GM18520 (cell line): Measurements from ENCODE around the gene SRPRB.

Source experiments
- ATAC-seq: cut with Tn5 transposase; IDR thresholded peaks from one replicate; pipeline ENCODE4 v1.9.1; 2021; ENCODE audit not compliant: unreplicated experiment

Gene SRPRB

DNA sequence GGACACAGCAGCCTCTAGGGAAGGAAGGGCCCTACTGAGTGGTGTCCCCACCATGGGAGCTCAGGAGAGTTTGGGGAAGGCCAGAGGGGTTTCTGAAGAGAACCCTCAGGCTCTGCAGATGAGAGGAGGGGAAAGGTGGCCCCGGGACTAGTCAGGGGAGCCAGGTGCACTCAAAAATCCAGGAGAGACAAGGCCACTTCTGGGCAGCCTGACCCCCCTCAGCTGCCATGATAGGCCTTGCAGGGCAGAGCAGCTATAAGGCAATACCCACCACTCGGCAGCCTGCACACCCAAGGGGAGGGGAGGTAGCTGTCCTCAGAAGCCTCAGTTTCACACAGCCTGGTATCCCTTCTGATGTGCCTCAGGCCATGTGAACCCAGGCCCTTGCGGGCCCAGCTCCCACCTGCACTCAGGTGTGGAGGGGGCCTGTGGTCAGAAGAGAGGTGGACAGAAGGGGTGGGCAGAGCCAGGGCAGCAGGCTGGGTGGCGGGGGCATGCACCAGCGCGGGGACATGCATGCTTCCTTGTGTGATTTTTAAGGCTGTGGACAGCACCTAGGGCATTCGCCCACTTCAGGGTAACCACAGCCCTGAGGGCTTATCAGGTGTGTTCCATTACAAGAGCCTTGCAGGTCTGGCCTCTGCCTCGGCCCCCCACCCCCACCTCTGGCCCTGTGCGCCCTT lies 34.6 kb downstream of the SRPRB start:
- ATAC-seq = no peak

DNA sequence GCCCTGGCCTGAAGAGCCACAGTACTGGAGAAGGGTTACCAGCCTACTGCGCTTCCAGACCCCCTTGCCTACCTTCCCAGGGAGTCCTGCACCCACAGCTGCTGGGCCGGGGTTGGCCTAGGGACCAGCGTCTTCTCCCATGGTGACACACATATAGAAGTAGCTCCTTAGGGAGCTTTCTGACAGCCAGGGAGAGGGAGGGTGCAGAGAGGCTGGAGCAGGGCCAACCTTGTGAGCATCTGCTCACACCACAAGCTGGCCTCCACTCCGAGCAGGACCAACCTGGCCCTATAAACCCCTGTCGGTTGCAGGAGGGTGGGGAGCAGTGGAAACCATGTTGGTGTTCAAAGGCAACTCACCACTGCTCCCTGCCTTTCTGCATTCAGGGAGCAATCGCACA lies 35.2 kb downstream of the SRPRB start:
- ATAC-seq = no peak

DNA sequence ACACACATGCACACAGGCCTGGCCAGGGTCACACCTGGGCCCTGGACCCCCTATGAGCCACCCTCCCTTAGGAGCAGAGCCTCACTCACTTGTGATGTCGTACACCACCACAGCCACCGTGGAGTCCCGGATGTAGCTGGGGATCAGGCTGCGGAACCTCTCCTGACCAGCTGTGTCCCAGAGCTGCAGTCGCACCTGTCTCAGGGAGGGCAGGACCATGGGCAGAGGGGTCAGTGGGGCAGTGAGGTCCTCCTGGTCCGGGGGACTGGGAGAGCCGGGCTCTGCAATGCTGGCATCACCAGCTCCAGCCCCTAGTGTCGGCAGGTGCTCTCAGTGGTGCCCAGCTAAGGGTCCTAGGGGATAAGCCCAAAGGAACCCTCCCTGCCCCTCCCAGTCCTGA lies 35.6 kb downstream of the SRPRB start:
- no peak for ATAC-seq

DNA sequence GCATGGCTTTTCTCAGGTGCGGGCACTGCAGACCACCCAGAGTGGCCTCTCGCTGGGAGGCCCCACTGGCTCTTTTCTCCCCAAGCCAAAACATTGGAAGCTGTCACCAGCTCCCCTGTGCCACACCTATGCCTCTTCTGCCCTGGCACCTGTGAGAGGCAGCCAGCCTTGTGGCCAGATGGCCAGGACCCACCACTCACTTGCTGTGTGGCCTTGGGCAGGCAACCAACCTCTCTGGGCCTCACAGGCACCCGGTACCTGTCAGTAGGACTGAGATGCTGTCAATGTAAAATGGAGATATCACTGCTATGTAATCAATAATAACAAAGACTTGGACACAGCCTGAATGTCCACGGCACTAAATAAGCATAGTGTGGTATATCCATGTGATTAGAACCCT lies 36.5 kb downstream of the SRPRB start:
- ATAC-seq = no peak

DNA sequence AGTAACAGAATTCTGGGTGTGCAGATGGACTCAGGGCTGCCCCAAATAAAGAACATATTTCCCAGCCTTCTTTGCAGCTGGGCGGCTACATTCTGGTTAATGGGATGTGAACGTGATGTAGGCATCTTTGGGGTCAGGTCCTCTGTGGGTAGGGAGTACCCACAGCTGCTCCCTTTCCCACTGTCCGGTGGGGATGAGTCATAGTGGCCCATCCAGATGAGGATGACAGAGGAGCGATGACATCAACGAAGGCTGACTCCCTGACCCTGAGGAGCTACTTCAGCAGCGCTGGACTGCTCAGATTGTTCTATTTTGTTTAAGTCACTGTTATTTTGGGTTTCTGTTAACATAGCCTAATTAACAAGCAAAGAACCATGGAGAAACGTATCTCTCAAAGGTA lies 38.0 kb downstream of the SRPRB start:
- no peak for ATAC-seq

DNA sequence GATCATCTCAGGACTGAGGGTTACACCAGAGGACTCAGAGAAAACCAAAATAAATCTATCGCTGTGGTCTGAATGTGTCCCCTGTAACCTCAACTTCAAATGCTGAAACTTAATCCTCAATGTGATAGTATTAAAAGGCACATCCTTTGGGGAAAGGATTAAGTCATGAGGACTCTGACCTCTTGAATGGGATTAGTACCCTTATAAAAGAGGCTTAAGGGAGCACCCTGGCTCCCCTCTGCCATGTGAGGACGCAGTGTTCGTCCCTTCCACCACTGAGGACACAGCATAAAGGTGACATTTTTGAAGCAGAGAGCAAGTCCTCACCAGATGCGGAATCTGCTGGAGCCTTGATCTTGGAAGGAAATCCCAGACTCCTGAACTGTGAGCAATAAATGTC lies 39.5 kb downstream of the SRPRB start:
- no peak for ATAC-seq

DNA sequence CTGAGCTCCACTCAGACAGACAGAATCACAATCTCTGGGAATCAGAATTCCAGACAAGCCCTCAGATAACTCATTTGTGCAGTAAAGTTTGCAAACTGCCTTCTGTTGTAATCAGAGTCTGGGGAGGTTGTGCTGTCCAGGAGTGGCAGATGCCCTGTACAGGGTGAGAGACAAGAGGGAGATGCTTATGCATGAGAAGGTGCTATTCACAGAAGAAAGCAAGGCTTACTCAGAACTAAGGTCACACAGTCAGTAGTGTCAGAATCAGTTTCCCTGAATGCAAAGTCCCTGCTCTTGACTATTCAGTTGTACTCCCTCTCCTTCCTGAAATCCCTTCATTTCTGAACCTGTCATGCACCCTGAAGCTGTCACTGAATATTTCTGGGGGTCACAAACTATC lies 43.7 kb downstream of the SRPRB start:
- no peak for ATAC-seq

DNA sequence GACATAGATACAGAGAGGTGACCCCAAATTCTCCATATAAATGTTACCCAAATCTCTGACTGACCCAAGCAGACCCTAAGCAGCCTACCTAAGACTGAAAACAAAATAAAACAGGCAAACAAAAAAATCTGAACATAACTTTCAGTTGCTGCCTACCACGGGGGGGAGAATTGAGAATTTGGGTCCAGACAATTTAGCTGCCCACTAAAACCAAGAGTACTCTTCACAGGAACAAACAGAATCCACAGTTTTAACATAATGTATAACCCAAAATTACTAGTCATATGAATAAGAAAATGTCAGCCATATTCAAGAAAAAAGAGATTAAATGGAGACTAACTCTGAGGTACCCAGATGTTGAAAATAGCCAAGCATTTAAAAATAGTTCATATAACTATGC lies 44.4 kb downstream of the SRPRB start:
- no peak for ATAC-seq

DNA sequence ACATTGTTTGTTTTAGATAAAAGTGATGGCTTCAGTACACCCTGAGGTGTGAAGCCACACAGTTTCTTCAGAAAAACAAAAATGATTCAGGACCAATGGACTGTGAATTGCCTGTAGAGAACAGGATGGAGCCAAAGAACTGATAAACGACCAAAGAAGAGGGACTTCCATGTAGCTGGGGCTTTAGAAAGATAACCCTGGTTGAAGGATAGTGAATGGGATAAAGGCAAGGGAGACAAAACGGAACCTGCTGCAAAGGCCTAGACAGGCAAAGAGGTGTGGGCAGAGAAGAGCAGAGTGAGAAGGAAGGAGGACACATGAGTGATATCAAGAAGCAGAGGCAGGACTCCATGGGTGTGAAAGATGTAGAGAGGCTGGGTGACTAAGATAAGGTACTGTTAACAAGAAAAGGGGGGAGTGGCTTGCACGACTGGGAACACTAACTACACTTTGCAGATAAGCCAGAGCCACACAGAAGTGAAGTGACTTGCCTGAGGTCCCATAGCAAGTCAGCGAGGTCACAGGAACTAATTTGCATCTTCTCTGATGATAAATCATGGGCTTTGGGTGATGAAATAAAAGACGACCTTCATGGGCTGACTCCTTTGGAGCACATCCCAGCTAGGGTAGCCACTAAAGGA lies 45.8 kb downstream of the SRPRB start:
- peak; percentile 52 for ATAC-seq

DNA sequence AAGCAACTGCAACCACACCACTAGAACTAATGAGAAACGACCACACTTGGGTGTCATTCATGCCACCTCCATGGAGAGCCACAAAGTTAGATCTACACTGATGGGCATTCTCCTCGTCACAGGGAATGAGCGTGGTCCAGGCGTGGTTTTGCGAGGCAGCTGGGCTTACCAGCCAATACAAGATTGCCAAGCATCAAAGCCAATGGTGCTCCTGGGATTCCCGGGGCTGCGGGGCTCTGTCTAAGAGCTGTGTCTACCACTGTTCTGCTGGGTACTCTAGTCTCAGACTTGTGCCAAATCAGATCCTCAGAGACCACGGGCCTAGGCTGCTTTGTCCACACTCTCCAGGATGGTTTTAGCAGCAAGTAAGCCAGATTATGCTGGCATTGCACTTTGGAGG lies 46.3 kb downstream of the SRPRB start:
- ATAC-seq = no peak

DNA sequence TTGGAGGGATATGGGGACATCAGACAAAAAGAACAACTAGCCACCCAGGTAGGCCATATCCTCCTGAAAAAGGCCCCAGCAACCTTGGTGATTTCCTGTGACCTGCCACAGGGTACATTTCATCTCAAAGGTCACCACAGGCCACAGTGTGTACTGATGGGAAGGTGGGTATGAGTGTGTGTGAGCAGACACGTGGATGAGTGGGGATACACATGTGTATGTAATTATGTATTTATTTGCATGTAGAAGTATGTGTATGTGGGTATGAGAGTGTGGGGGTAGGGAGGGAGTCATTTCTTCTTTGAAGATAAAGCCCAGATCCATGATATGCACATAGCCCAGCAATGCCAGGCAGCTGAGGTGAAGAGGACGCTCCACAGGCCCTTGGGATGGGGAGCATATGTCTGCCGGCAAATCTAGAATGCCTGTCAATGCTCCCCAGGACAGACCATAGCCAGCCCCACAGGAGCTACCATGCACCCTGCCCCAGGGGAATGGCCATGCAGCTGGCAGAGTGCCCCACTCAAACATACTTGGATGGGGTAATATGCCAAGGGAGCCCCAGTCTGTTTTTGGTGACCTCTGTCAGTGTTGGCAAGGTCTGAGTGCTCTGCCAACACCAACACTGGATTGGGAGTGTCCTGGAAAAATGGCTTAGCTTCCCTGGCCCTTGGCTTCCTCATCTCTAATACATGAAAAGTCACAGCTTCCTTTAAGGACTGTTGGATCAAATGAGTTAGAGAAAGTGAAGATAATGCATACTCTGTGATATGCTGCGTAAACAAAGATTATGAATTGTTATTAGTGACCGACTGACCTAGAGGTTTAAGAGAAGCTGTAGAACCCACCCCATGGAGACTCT lies 47.7 kb downstream of the SRPRB start:
- no peak for ATAC-seq

DNA sequence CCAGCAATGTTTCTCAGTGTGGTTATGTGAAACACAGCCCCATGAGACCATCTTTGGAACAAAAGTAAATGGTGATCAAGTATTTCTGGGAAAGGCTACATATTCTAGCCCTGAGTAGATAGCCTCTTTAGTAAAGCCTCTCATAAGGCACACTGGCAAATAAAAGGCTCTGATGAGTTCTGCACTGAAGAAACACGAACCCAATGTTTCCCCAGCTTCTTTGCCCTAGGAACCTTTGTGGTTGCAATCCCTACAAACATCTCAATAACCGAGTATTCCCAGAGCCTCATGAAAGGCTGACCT lies 48.3 kb downstream of the SRPRB start:
- no peak for ATAC-seq

DNA sequence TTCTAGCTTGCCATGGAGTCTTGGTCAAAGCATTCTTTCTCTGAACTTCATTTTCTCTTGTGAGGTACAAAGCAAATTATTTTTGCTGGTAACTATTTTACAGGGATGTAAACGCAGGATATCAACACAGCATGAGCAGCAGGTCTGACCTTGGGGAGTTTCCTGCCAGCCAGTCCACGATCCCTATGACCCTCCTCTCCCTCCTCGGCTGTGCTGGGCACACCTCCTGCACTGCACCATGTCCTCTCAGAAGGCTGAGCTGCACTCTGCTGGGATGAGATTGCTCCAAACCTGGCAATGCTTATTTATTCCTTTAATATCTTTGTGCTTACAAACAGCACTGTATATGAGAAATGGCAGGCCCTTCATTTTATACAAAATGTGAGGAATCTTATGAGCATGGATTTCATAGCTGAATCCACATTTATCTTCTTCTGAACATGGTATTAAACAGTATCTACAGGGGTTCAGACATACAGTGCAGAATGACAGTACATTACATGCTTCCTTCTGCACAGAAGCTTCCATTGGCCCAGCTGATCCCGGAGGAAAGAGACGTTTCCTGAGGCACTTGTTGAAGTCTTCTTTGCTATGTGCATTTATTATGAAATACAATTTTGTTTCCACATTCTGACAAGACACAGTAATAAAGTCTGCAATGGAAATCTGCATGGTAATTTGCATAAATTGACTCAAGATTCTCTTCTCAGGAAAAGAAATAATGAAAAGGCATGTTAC lies 48.8 kb downstream of the SRPRB start:
- no peak for ATAC-seq

DNA sequence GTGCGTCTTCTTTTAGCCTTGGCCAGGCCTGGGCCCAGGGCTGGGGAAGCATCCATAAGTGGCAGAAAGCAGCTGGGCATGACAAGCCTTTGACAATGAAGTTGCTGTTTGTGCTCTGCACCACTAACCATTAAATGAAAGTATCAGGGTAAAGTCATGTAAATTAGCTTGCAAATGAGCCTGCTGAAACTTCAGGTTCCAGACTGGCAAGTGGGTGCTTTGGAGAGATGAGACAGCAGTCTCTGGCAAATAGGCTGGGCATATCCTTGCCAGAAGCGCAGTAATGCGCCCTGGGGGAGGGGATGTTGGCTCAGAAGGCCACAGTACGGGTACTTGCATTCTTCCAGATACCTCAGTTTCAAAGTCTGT lies 49.4 kb downstream of the SRPRB start:
- ATAC-seq = no peak

DNA sequence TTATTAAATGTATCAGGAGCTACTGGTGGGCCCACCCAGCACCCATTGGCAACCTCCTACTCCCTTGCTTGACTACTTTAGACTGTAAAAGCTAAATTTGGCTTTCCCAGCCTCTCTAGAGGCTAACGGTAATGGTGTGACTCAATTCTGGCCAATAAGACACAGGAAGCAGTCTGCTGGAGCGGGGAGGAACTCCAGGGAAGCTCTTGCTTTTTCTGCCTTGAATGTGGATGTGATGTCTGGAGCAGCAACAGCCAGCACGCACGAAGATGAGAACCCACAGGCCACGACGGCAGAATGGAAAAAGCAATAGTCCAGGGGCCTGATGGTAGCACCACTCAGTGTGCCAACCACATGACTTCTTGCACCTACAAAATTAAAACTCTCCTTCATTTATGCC lies 50.2 kb downstream of the SRPRB start:
- no peak for ATAC-seq

DNA sequence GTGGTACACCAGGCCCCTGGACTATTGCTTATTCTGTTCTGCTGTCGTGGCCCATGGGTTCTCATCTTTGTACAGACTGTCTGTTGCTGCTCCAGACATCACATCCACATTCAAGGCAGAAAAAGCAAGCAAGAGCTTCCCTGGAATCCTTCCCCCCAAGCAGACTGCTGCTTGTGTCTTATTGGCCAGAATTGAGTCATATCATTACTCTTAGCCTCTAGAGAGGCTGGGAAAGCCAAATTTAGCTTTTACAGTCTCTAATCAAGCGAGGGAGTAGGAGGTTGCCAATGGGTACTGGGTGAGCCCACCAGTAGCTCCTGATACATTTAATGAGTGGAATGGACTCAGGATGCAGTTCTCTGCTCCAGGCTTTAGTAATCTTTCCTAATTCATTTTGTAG lies 50.7 kb downstream of the SRPRB start:
- no peak for ATAC-seq

DNA sequence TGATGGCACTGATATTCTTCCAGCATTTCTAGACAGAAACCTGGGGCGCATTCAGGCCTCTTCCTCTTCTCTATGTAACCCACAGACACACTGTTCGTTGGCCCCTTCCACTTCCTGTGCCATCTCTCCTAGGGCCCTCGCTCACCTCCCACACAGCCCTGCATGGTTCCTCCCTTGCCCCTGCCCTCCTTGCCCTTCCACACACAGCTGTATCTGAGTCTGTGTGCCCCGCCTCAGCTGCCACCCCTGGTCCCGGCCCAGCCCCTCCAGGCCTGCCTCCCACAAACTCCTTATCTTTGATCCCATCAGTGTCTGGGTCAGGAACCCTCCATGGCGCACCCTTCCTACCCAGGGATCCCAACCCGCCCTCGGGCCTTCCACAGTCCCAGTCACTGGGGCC lies 52.2 kb downstream of the SRPRB start:
- ATAC-seq = no peak

DNA sequence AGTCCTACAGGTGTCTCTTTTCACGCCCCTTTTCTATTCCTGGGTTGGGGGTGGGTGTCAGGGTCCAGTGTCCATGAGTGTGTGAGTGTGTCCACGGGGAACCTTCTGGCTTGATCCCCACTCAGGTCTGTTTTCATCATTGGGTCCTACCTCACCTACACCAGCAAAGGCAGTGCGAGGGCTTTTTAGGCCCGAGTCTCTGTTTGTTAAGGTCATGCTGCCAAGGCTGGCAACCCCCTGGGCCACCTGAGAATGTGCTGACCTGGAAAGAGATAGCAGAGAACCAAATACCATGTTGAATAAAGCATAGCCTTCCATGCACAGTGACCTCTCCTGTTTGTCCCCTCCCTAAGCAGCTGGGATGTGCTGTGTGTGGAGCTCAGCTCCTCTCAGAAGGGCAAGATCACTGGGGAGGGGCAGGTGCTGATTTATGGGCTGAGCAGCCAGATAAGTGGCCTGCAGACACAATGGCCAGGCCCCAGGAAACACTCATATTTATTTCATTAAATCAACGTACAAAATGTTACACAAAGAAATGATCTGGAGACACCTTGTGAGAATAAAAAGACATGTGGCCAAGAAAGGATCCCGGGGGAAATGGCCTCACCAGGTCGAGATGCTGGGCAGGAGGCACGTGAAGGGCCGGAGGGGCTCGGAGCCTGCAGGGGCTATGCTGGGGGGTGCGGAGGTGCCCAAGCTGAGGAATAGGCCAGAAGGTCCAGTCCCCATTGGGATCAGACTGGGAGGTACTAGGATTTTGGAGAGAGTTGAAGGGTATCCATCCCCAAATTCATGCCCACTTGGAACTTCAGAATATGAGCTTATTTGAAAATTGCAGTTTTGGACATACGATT lies 54.0 kb downstream of the SRPRB start:
- no peak for ATAC-seq

DNA sequence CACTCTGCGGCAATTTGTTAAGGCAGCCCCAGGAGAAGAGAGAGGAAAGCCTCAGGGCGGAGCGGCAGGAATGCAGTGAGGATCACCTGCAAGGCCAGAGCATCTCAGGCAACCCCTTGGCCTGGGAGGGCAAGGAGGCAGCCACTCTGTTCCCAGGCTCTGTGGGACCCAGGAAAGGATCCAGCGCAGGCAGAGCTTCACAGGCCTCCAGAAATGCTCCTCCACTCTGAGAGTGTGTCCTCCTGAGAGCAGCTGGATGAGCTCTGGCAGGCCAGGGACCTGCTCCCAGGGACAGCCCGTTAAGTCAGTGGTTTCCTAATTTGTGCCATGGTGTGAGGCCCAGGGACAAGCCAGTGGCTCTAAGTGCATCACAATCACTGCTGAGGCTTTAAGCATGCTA lies 54.9 kb downstream of the SRPRB start:
- no peak for ATAC-seq

DNA sequence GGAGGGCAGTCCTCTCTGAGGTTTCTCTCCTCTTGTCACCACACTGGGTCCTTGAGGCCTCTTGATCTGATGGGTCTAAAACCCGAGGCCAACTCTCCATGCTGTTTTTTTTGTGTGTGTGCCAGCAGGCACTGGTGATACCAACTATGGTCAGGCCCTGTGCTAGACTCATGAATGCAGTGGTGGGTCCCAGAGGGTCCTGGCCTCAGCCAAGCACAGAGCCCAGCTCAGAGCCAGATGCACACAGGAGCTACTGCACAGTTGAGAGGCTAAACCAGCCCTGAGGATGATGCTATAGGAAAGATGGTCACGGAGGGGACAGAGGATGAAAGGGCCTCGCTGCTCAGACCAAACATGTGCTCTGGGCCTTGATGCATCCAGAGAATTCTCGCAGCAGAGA lies 56.5 kb downstream of the SRPRB start:
- no peak for ATAC-seq

DNA sequence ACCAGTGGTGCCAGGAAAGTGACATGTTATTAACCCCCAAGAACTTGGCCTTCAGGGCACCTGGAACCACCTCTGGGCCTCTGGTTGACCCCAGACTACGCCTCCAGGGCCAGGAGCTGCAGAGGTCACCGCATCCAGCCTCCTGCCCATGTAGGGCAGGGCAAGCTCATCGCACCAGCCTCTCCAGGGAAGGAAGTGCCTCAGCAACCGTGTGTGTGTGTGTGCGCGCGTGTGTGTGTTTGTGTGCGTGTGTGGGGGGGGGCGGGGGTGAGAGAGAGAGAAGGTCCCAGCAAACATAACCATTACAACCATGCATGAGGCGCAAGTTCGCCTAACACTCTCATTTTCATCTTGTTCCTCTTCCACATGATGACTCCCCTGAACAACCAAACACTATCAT lies 58.3 kb downstream of the SRPRB start:
- no peak for ATAC-seq
